Measurements from ENCODE around the gene SELP. TPM values are rescaled to one million over a fixed set of nuclear protein-coding genes. Genes with fewer than 3 reads are reported as not detected.

The SELP gene
- total RNA-seq, 2 experiments from 2014 or later, result not detected

DNA sequence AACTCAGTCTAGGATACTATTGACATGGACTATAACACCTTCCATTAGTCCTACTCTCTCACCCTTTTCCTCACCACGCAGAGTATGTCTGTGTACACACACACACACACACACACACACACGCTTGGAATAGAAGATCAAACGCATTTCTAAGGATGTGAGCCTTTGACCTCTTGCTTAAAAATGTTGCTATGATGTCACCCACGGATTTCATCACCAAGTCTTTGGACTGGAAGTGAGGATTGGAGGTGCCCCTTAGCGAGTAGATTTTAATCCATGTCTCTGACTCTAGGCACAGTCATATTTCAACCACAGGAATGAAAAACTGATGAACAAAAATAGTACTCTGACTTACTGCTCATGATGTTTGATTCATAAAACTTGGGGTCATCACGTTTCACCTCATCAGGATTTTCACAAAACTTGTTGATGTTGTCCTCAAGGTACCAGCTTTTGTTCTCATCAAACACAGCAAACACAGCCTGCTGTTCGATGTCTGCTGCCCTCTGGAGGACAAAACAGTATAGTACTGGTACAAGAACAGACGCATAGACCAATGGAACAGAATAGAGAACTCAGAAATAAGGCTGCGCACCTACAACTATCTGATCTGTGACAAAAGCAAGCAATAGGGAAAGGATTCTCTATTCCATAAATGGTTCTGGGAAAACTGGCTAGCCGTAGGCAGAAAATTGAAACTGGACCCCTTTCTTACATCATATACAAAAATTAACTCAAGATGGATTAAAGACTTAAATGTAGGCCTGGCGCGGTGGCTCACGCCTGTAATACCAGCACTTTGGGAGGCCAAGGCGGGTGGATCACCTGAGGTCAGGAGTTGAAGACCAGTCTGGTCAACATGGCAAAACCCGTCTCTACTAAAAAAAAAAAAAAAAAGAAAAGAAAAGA lies 83.6 kb downstream of the SELP start:
- no peak overlapping the region for H2AFZ ChIP-seq (ENCODE audit: low read length)
- peak; percentile 71 for DNase-seq (ENCODE audit: low spot score)

GRCh38 chr1:169545472-169545871 lies 84.5 kb downstream of the SELP start:
- no peaks in the 10 kb centered on the region for H3K4me1 ChIP-seq (ENCODE audit: insufficient read depth, low read length, poor library complexity, severe bottlenecking)
- no peak for TF ChIP-seq EZH2phosphoT487 (IDR thresholded peaks at IDR 0.05; ENCODE audit: borderline replicate concordance, low read depth, low read length)
- TF ChIP-seq, protein P1, sequence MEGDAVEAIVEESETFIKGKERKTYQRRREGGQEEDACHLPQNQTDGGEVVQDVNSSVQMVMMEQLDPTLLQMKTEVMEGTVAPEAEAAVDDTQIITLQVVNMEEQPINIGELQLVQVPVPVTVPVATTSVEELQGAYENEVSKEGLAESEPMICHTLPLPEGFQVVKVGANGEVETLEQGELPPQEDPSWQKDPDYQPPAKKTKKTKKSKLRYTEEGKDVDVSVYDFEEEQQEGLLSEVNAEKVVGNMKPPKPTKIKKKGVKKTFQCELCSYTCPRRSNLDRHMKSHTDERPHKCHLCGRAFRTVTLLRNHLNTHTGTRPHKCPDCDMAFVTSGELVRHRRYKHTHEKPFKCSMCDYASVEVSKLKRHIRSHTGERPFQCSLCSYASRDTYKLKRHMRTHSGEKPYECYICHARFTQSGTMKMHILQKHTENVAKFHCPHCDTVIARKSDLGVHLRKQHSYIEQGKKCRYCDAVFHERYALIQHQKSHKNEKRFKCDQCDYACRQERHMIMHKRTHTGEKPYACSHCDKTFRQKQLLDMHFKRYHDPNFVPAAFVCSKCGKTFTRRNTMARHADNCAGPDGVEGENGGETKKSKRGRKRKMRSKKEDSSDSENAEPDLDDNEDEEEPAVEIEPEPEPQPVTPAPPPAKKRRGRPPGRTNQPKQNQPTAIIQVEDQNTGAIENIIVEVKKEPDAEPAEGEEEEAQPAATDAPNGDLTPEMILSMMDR (conservative IDR thresholded peaks at IDR 0.05; ENCODE audit: low read length), result no peak
- BruUV-seq (replicated peaks), result no TSS peak
- H3K27ac ChIP-seq (ENCODE audit: low read depth, low read length, poor library complexity, severe bottlenecking), result no peak overlapping the region
- no peaks in the 10 kb centered on the region for H3K79me2 ChIP-seq (ENCODE audit: insufficient read depth, low read depth, low read length)
- POLR2A ChIA-PET, result interaction anchor here (0.8 to 1.2 kb wide), 3 partner anchors 9 to 248 kb away, joined by 3 to 4 read pairs (median 3); no protein-coding TSS in a partner anchor
- H3K36me3 ChIP-seq (ENCODE audit: insufficient read depth, low read length), result no peaks in the 10 kb centered on the region
- no peaks in the 10 kb centered on the region for H4K20me1 ChIP-seq (ENCODE audit: insufficient read depth, low read length)
- no peaks in the 10 kb centered on the region for H3K9me2 ChIP-seq (ENCODE audit: insufficient read depth, low read length)
- H2AFZ ChIP-seq (ENCODE audit: low read length), result no peak overlapping the region
- H3K4me3 ChIP-seq (ENCODE audit: low read depth, low read length, poor library complexity, severe bottlenecking), result no peak overlapping the region
- no peak for DNase-seq (ENCODE audit: low spot score)
- no peaks in the 10 kb centered on the region for H3K9me3 ChIP-seq (ENCODE audit: low read length)
- no peak overlapping the region for H3K4me2 ChIP-seq (ENCODE audit: low read length)
- CTCF ChIA-PET (ENCODE audit: unreplicated experiment), result no interaction called here
- intact Hi-C loops (cut with micrococcal nuclease; ENCODE audit: unreplicated experiment), result loop anchor here (5.0 kb wide), 2 partner anchors 262 to 943 kb away; no protein-coding TSS in a partner anchor

More for the DNA sequence above, 83.6 kb downstream of the SELP start:
- Histone ChIP-seq H3K4me3 (ENCODE audit: low read depth, low read length, poor library complexity, severe bottlenecking) (no peak overlapping the region), H3K36me3 (ENCODE audit: insufficient read depth, low read length) (no peaks in the 10 kb centered on the region), H3K9me3 (ENCODE audit: low read length) (no peaks in the 10 kb centered on the region), H4K20me1 (ENCODE audit: insufficient read depth, low read length) (no peaks in the 10 kb centered on the region), H3K9me2 (ENCODE audit: insufficient read depth, low read length) (no peaks in the 10 kb centered on the region), H3K79me2 (ENCODE audit: insufficient read depth, low read depth, low read length) (no peaks in the 10 kb centered on the region), H3K27ac (ENCODE audit: low read depth, low read length, poor library complexity, severe bottlenecking) (no peak overlapping the region), H3K4me2 (ENCODE audit: low read length) (no peak overlapping the region), H3K4me1 (ENCODE audit: insufficient read depth, low read length, poor library complexity, severe bottlenecking) (no peaks in the 10 kb centered on the region)
- ChIA-PET CTCF (ENCODE audit: unreplicated experiment) (no interaction called here), POLR2A (interaction anchor here (0.7 to 1.2 kb wide), 4 partner anchors 8 to 247 kb away, joined by 3 to 4 read pairs (median 3); no protein-coding TSS in a partner anchor)
- intact Hi-C loops (cut with micrococcal nuclease; ENCODE audit: unreplicated experiment), result loop anchor here (2.0 to 5.0 kb wide), 3 partner anchors 80 to 944 kb away; no protein-coding TSS in a partner anchor
- BruUV-seq (replicated peaks), result no TSS peak
- no peak for TF ChIP-seq EZH2phosphoT487 (IDR thresholded peaks at IDR 0.05; ENCODE audit: borderline replicate concordance, low read depth, low read length)
- TF ChIP-seq, protein P1 (conservative IDR thresholded peaks at IDR 0.05; ENCODE audit: low read length), result peak; percentile 84

Measured in OCI-LY7 (cell line).